K562 (cell line): ENCODE data around the gene NKX2-2. TPM values are rescaled to one million over a fixed set of nuclear protein-coding genes. Genes with fewer than 3 reads are reported as not detected.

Experiments
- ATAC-seq: fragments of 200-7000 bp; cut with Tn5 transposase; 3 replicates; pipeline ENCODE4 v1.9.1; 2020; ENCODE audit warnings: moderate library complexity
- BruUV-seq: library from RNA; stranded (reverse); fragments of 400-500 nt; replicated peaks from 2 replicates; lab custom pipeline; 2021; lab: Mats Ljungman, UMichigan
- CTCF ChIA-PET: fragments of 300-600 bp; formaldehyde crosslinking; extraction: SDS; loops from one replicate; lab custom pipeline; 2021; ENCODE audit warnings: low intra/inter-chr PET ratio; lab: Yijun Ruan, JAX
- POLR2A ChIA-PET: fragments of 300-600, 350-650 bp; sonication (Branson Sonifier 250); formaldehyde crosslinking; extraction: SDS; loops from one replicate; lab custom pipeline; 2021; ENCODE audit warnings: antibody characterized with exemption, inconsistent platforms; lab: Yijun Ruan, JAX
- DNase-seq, 4 experiments: peaks; one replicate each; pipeline versions ENCODE4 v3.0.0 to v3.0.0-alpha.2; 2011 to 2018; ENCODE audit warnings: low spot score in 3 of 4, mixed read lengths in 3 of 4; ENCODE audit errors: extremely low read depth in 1 of 4
- FAIRE-seq: peaks from 2 replicates; lab custom pipeline; 2011; peaks lifted over from hg19 to GRCh38; lab: Jason Lieb, UNC
- H2AFZ ChIP-seq: 2 replicates; pipeline ENCODE4 v1.6.0; 2011; ENCODE audit warnings: low read depth, low read length, control low read depth, inconsistent platforms
- H3K27ac ChIP-seq: fragments of 200-600 bp; 3 replicates; pipeline ENCODE4 v1.8.0; 2011; ENCODE audit warnings: low read depth, mild to moderate bottlenecking, control low read depth, inconsistent platforms, low read length, moderate library complexity, mixed read lengths; ENCODE audit errors: extremely low read depth
- H3K27me3 ChIP-seq, 2 experiments: fragments of 300-600 bp in 1 of 2; 2 replicates in 1 of 2; 3 replicates in 1 of 2; pipeline versions ENCODE4 v1.6.0 to v1.8.0; 2011; ENCODE audit warnings: inconsistent platforms in 2 of 2, low read length in 2 of 2, mild to moderate bottlenecking in 1 of 2, mixed read lengths in 1 of 2, moderate library complexity in 1 of 2; ENCODE audit not compliant: control insufficient read depth in 2 of 2, insufficient read depth in 2 of 2
- H3K36me3 ChIP-seq: fragments of 300-600 bp; 3 replicates; pipeline ENCODE4 v1.8.0; 2011; ENCODE audit warnings: mild to moderate bottlenecking, low read length, inconsistent platforms; ENCODE audit not compliant: control insufficient read depth, insufficient read depth
- H3K4me1 ChIP-seq, 2 experiments: fragments of 200-600 bp in 1 of 2; replicated peaks in 1 of 2; 2 replicates in 1 of 2; 3 replicates in 1 of 2; pipeline versions ENCODE4 v1.5.1 to v1.8.0; 2011; ENCODE audit warnings: inconsistent platforms in 2 of 2, low read length in 2 of 2, mild to moderate bottlenecking in 1 of 2, mixed read lengths in 1 of 2, moderate library complexity in 1 of 2; ENCODE audit not compliant: control insufficient read depth in 2 of 2, insufficient read depth in 2 of 2
- H3K4me2 ChIP-seq: 2 replicates; pipeline ENCODE4 v1.6.1; 2011; ENCODE audit warnings: low read length, control low read depth, inconsistent platforms, mixed read lengths; ENCODE audit not compliant: insufficient read depth
- H3K4me3 ChIP-seq: fragments of 200-600 bp; sonication (generic), shearing (Covaris generic); 2 replicates; pipeline ENCODE4 v1.5.1; 2016; ENCODE audit warnings: control low read depth, inconsistent platforms
- H3K79me2 ChIP-seq: fragments of 200-600 bp; 3 replicates; pipeline ENCODE4 v1.8.0; 2011; ENCODE audit warnings: low read length, inconsistent platforms; ENCODE audit not compliant: control insufficient read depth, insufficient read depth
- H3K9ac ChIP-seq, 2 experiments: 2 replicates each; pipeline versions ENCODE4 v1.6.0 to v1.6.1; 2011; ENCODE audit warnings: low read depth in 2 of 2, low read length in 2 of 2, control low read depth in 1 of 2, inconsistent platforms in 1 of 2, mild to moderate bottlenecking in 1 of 2, mixed read lengths in 1 of 2; ENCODE audit not compliant: insufficient read depth in 1 of 2
- H3K9me1 ChIP-seq: one replicate; pipeline ENCODE4 v1.6.0; 2011; ENCODE audit warnings: inconsistent platforms, mild to moderate bottlenecking, low read length, moderate library complexity; ENCODE audit not compliant: control insufficient read depth, insufficient read depth
- H3K9me3 ChIP-seq: replicated peaks from 2 replicates; pipeline ENCODE4 v1.5.1; 2011; ENCODE audit warnings: low read depth, low read length, inconsistent platforms; ENCODE audit not compliant: control insufficient read depth, insufficient read depth
- H4K20me1 ChIP-seq: replicated peaks from 2 replicates; pipeline ENCODE4 v1.6.1; 2011; ENCODE audit warnings: low read length, inconsistent platforms, mixed read lengths; ENCODE audit not compliant: control insufficient read depth, insufficient read depth
- BACH1 ChIP-seq: fragments of 200-800 bp; sonication (Bioruptor generic); IDR thresholded peaks from 2 replicates; pipeline ENCODE4 v1.6.1; 2016; ENCODE audit warnings: missing genetic modification characterization, missing compliant biosample characterization
- FIP1L1 ChIP-seq: fragments of 200-400 bp; formaldehyde crosslinking; IDR thresholded peaks from 2 replicates; pipeline ENCODE4 v1.6.1; 2018; ENCODE audit warnings: mild to moderate bottlenecking, low read depth, low read length; ENCODE audit not compliant: poor library complexity, severe bottlenecking
- NR1H2 ChIP-seq: sonication (generic); formaldehyde crosslinking; IDR thresholded peaks from 2 replicates; pipeline ENCODE4 v1.4.0; 2020; ENCODE audit warnings: mild to moderate bottlenecking, missing genetic modification reagents
- POLR3G ChIP-seq: IDR thresholded peaks from 2 replicates; pipeline ENCODE4 v1.6.1; 2011; ENCODE audit not compliant: insufficient read length, insufficient replicate concordance; ENCODE audit errors: extremely low read depth
- RBM22 ChIP-seq: fragments of 200-400 bp; formaldehyde crosslinking; IDR thresholded peaks from 2 replicates; pipeline ENCODE4 v1.6.1; 2018; ENCODE audit warnings: low read length, low read depth; ENCODE audit not compliant: poor library complexity, severe bottlenecking
- SMARCE1 ChIP-seq: fragments of 450-650 bp; IDR thresholded peaks from 2 replicates; pipeline ENCODE4 v1.7.1; 2016; ENCODE audit warnings: mild to moderate bottlenecking
- STAT5A ChIP-seq: IDR thresholded peaks from 2 replicates; pipeline ENCODE4 v1.6.1; 2012; ENCODE audit warnings: low read length, inconsistent platforms, borderline replicate concordance
- TBP ChIP-seq: optimal IDR thresholded peaks from 2 replicates; pipeline ENCODE3; 2011; ENCODE audit warnings: low read depth, low read length, improper control_type of control experiment
- TEAD2 ChIP-seq: fragments of 450-650 bp; IDR thresholded peaks from 2 replicates; pipeline ENCODE4 v1.6.1; 2016; ENCODE audit warnings: missing genetic modification characterization, control low read depth, missing compliant biosample characterization
- XRCC4 ChIP-seq: IDR thresholded peaks from one replicate; pipeline ENCODE4 v1.6.1; 2011; ENCODE audit not compliant: insufficient read depth, insufficient read length; ENCODE audit errors: extremely low read depth
- ZBTB49 ChIP-seq: sonication (generic); formaldehyde crosslinking; IDR thresholded peaks from 2 replicates; pipeline ENCODE4 v1.8.0; 2022; ENCODE audit warnings: missing genetic modification reagents, mild to moderate bottlenecking, borderline replicate concordance
- ZC3H4 ChIP-seq: sonication (generic); formaldehyde crosslinking; IDR thresholded peaks from 2 replicates; pipeline ENCODE4 v1.9.0; 2021; ENCODE audit warnings: missing genetic modification reagents, borderline replicate concordance
- ZNF512 ChIP-seq: IDR thresholded peaks from 2 replicates; pipeline ENCODE4 v1.6.1; 2016; ENCODE audit warnings: missing genetic modification characterization, missing compliant biosample characterization
- WGBS: fragments of 100-300 bp; shearing (Covaris generic); methylation state at CpG from one replicate; pipeline ENCODE4 v1.1.6; 2016; ENCODE audit warnings: low coverage, mixed read lengths; ENCODE audit not compliant: insufficient coverage; ENCODE audit errors: missing lambda C conversion rate; 5-methylcytosine and 5-hydroxymethylcytosine counted together
- in situ Hi-C: fragments of 300-500 bp; cut with MboI; formaldehyde crosslinking; loops from 4 replicates; pipeline ENCODE4 v1.15.0; 2018; ENCODE audit warnings: inconsistent platforms, mixed read lengths
- intact Hi-C: fragments of 100-400 bp; cut with micrococcal nuclease; formaldehyde crosslinking; loops from 2 replicates; pipeline ENCODE4 v1.14.2; 2022
- polyA plus RNA-seq, 8 experiments: library from polyadenylated mRNA; depleted of rRNA in 4 of 8; stranded (reverse) in 5 of 8; unstranded in 3 of 8; fragments of >200 nt; fragmentation: Nextera tagmentation in 2 of 8; fragmentation: Illumina TruSeq in 1 of 8; extraction: Ambion mirVana in 2 of 8; extraction: Trizol in 1 of 8; gene quantifications; 2 replicates each; pipeline versions ENCODE4 v1.2.1 to v1.2.3, GENCODE V29; 2011 to 2014; ENCODE audit warnings: inconsistent platforms in 1 of 8, missing spikeins in 1 of 8
- total RNA-seq, 7 experiments: library from RNA; depleted of rRNA in 6 of 7; stranded (reverse); fragments of >200 nt in 6 of 7; fragmentation: Illumina TruSeq in 2 of 7; extraction: Trizol in 2 of 7; gene quantifications; 2 replicates each; pipeline versions ENCODE4 v1.2.1 to v1.2.3, GENCODE V29; 2011 to 2021; ENCODE audit warnings: low replicate concordance in 1 of 7

The NKX2-2 gene
- total and polyA plus RNA-seq, 9 of the 15 experiments (the other 6 are each of a cell fraction or from before 2014, with no cell fraction given), result 0.04 TPM; not detected in 8

GRCh38 chr20:21562656-21563055 is 48.8 kb upstream of the NKX2-2 start:
- in situ Hi-C loops, result no loop called here
- WGBS, result 0% methylated on average over 4 of the region's 5 CpGs
- Histone ChIP-seq H2AFZ (no peak overlapping the region), H3K27ac (no peak overlapping the region)
- BruUV-seq, result no TSS peak
- DNase-seq, result no peak
- no peak for TF ChIP-seq FIP1L1
- TF ChIP-seq, all 486 proteins: peak for 0
- Histone ChIP-seq H3K27me3 (peaks cover 2 to 10% of the 10 kb centered on the region in 2 experiments; a peak in 4 of 5 replicates), H3K4me3 (no peak overlapping the region), H3K36me3 (no peaks in the 10 kb centered on the region), H3K79me2 (no peaks in the 10 kb centered on the region), H3K4me1 (no peaks in the 10 kb centered on the region), H3K9me1 (no peaks in the 10 kb centered on the region), H4K20me1 (no peaks in the 10 kb centered on the region), H3K9me3 (no peaks in the 10 kb centered on the region), H3K4me2 (no peak overlapping the region), H3K9ac (no peak overlapping the region)
- ChIA-PET CTCF (no interaction called here), POLR2A (interaction anchor here (0.6 to 0.7 kb wide), 2 partner anchors 16 to 419 kb away, joined by 3 to 4 read pairs; no protein-coding TSS in a partner anchor)
- intact Hi-C loops, result no loop called here
- FAIRE-seq, result no peak
- ATAC-seq, result no peak

GRCh38 chr20:21559305-21559704 is 45.4 kb upstream of the NKX2-2 start:
- no peak for FAIRE-seq
- POLR2A ChIA-PET, result no interaction called here
- no peak overlapping the region for H3K9ac ChIP-seq
- no peaks in the 10 kb centered on the region for H3K9me1 ChIP-seq
- H3K9me3 ChIP-seq, result no peaks in the 10 kb centered on the region
- no peak overlapping the region for H2AFZ ChIP-seq
- H4K20me1 ChIP-seq, result no peaks in the 10 kb centered on the region
- DNase-seq, result no peak
- no TSS peak for BruUV-seq
- in situ Hi-C loops, result no loop called here
- intact Hi-C loops, result no loop called here
- H3K79me2 ChIP-seq, result no peaks in the 10 kb centered on the region
- H3K4me3 ChIP-seq, result no peak overlapping the region
- peaks cover 4 to 10% of the 10 kb centered on the region in 2 experiments for H3K27me3 ChIP-seq
- no peaks in the 10 kb centered on the region for H3K4me1 ChIP-seq
- CTCF ChIA-PET, result no interaction called here
- H3K4me2 ChIP-seq, result no peak overlapping the region
- no peaks in the 10 kb centered on the region for H3K36me3 ChIP-seq
- no peak overlapping the region for H3K27ac ChIP-seq
- WGBS, result 0% methylated on average over 7 of the region's 7 CpGs
- ATAC-seq, result no peak
- TF ChIP-seq XRCC4, result no peak
- no peak for TF ChIP-seq TEAD2
- no peak for TF ChIP-seq ZC3H4 (CRISPR knock-in tag)
- no peak for TF ChIP-seq ZNF512
- no peak for TF ChIP-seq ZBTB49 (CRISPR knock-in tag)
- no peak for TF ChIP-seq STAT5A
- TF ChIP-seq POLR3G, result no peak
- TF ChIP-seq TBP, result no peak
- no peak for TF ChIP-seq NR1H2 (CRISPR knock-in tag)
- no peak for TF ChIP-seq RBM22
- TF ChIP-seq BACH1 (tag), result no peak
- no peak for TF ChIP-seq SMARCE1
